ENCODE measurements around the gene ACTN4.
"Not testable (repeated sequence)": the region's sequence is repeated elsewhere in the genome, so short reads cannot be mapped to it uniquely, and the experiment has no call there.

The ACTN4 gene

DNA sequence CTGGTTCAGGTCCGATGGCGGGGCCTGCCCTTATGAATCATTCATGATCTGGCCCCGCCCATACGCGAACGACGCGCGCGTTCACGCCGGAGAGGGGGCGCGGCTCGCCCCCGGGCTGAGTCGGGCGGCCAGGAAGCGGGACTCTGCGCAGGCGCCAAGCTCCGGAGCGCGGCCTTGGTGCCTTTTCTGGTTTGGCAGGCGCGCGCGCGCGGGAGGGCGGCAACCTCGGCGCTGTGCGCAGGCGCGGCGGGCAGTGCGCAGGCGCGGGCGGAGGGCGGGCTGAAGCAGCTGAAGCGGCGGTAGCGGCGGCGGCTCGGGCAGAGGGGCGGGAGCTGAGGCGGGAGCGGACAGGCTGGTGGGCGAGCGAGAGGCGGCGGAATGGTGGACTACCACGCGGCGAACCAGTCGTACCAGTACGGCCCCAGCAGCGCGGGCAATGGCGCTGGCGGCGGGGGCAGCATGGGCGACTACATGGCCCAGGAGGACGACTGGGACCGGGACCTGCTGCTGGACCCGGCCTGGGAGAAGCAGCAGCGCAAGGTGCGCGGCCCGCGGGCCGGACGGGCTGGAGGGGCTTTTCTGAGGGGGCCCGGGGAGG, at the start of gene ACTN4:
ACTN4 (plus strand) TSS at position 282 of the 598 bp plus-strand sequence; CDS start at position 379, 97 bp downstream.
- peak; percentile 100 for DNase-seq (ENCODE audit: low read depth)

DNA sequence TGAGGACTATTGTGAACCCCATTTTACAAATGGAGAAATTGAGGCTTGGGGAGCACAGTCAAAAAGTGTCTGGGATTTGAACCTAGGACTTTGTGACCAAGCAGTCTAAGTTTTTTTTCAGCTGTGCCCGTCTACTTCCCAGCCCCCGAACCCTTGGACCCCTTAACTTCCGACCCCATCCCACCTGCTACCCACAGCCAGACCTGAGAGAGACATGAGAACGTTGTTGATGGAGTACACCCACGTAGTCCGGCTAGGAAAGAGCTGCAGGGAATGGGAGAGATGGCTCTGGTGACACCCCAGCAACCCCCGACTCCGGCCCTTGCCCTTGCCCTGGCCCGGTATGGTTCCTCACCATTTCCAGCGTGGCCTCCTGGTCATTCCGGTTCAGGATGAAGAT, 47.7 kb upstream of the ACTN4 start:
- no peak for DNase-seq (ENCODE audit: low read depth)

DNA sequence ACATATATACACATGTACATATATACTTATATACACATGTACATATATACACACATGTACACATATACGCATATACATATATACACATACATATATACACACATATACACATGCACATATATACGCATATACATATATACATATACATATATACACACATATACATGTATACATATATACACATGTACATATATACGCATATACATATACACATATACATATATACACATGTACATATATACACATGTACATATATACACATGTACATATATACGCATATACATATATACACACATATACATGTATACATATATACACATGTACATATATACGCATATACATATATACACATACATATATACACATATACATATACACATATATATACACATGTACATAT, 44.6 kb upstream of the ACTN4 start:
- not testable (repeated sequence) for DNase-seq (ENCODE audit: low read depth)

DNA sequence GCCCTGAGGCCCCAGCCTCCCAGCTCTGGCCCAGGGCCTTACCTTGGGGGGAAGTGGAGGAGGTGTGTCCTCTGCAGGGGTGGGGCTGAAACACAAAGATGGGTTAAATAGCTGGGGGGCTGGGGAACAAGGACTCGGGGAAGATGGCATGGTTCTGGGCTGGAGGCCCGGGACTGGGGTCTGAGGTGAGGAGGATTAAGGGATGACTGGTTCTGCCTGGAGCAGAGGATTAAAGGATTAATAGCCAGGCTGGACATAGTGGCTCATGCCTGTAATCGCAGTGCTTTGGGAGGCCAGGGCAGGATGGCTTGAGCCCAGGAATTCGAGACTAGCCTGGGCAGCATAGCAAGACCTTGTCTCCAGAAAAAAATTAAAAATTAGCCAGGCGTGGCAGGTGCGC, 41.3 kb upstream of the ACTN4 start:
- DNase-seq (ENCODE audit: low read depth) = no peak

DNA sequence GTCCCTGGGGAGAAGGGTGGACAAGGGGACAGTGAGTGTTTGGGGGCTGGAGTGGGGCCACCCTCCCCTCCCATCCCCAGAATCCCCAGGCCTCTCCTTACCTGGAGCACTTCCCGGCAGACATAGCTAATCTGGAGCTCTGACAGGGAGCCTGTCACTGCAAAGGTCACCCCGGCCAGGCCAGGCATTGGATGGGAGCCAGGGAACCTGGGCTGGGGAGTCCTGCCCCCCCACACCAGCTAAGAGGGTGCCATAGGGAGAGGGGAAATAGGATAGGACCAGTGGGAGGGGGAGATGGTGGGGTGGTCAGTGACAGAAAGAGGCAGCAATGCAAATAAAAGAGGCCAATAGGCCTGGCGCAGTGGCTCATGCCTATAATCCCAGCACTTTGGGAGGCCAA, 33.2 kb upstream of the ACTN4 start:
- DNase-seq (ENCODE audit: low read depth) = no peak

DNA sequence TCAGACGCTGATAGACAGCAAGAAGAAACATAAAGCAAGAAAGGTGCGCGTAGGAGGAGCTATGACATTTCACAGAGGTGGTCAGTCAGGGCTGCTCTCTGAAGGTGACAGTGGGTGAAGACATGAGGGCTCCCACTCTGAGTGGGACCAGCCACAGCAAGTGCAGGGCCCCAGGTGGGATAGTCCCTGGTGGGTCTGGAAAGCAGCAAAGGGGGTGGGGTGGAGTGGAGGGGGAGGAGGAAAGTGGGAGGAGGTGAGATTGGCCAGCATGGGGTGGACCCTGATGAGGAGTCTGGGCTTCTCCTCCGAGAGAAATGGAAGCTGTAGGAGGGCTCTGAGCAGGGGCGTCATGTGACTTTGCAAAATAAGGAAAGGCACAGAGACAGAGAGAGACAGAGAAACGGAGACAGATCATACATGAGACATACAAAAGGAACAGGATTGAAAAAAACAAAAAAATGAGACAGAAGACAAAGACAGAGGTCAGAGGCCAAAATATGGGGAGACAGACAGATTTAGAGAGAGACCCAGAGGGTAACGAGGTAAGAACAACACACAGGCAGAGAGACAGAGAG, 32.4 kb upstream of the ACTN4 start:
- no peak for DNase-seq (ENCODE audit: low read depth)

DNA sequence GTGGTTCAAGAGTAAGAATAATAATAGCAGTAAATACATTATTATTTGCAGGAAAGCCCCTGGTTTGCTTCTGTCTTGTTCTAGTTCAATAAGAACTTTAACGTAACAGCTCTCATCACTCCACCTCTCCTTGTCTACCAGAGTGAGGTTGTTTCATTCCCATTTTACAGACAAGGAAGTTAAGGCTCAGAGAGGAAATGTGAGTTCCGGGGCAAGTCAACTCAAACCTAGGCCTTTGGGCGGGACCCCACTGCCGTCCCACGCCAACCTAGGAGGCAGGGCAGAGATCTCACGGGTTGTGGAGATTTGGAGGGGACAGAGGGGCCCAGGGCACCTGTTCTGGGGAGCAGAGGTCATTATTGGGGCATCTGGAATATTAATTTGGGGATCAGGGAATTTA, 31.2 kb upstream of the ACTN4 start:
- no peak for DNase-seq (ENCODE audit: low read depth)

DNA sequence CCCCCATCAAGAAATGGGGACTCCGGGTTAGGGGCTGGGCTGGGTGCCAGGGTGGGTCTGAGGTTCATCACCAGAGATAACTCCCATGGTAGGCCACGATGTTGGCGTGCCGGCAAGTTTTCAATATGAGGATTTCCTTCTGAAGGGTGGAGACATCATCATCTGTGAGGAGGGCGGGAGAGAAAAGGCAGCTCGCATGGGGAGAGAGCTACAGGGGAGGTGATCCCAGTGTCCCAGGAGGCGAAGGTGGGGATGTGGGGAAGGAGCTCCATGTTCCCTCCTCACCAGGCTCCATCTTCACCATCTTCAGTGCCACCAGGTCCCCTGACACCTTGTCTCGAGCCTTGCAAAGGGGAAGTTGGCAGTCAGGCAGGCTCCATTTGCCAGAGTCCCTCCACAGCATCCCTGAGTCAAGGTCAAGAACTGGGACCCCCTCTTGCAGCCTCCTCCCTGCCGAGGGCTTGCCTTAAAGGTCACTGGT, 30.1 kb upstream of the ACTN4 start:
- DNase-seq (ENCODE audit: low read depth) = peak; percentile 3

DNA sequence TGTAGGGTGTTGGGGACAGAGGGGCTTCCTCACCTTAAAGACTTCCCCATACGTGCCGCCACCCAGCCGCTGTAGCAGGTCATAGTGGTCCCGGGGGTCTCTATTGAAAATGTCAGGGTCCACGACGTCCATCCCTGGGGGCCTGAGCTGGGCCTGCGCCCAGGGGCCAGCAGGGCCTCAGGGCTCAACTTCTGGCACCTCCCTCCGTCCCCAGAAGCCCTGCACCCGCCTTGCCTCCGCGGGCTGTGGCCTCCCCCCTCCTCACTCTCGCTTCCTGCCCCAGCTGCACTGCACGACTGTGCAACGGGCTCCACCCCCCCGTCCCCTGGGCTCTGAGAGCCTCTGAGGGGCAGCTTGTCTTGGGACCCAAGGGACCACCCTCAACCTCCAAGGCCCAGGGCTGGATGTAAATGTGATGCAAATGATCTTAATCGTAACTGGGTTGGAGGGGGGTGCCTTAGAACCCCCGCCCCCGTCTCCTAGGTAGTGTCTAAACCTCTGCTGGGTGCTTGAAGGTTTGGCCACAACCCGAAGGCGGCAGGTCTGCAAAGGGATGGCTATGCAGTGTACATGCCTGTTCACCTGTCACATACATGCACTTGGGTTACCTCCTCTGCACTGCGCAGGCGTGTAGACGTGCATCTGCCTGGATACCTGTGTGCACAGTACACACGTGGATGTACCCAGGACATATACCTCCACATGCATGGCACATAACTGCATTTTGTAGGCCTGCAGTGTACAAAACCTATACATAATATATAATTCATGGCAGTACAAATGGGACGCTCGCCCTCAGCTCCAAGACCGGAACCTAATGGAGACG, 29.5 kb upstream of the ACTN4 start, which contains the start of gene MAP4K1:
MAP4K1 (minus strand) TSS at position 190 of the 826 bp plus-strand sequence; CDS start at position 132, 58 bp downstream.
- DNase-seq (ENCODE audit: low read depth) = peak; percentile 61

DNA sequence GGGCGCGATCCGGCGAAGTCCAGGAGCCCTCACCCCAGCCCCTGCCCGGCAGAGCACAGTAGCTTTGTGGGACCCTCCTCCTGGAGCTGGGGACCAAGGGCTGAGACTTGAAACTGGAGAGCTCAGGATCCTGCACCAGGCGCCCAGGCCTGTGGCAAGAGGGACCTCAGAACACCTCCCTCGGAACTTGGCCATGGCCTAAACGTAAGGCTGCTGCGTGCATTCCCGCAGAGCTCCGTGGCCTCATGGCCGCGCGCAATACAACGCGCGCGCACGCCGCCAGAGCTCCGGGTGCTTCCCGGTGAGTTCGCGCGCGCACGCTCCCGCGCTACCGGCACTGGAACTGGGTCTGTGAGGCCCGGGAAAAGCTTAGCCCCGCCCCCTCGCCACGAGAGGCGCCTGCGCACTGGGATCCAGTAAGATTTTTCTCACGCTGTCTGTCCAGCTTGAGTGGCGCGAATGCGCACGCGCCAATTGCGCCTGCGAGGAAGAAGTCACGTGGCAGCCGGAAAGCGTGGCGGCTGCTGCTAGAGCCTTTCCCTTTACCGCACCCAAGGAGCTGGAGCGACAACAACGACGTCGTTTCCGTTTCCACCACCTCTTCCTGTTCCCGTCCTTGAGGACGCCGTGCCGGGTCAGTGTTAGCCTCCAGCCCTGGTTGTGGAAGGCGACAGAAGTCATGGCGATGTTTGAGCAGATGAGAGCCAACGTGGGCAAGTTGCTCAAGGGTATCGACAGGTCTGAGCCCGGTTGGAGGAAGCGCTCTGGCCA, 28.7 kb upstream of the ACTN4 start, which contains the start of gene EIF3K:
EIF3K (plus strand) TSS at position 599 of the 771 bp plus-strand sequence; CDS start at position 680, 81 bp downstream.
- peak; percentile 96 for DNase-seq (ENCODE audit: low read depth)

DNA sequence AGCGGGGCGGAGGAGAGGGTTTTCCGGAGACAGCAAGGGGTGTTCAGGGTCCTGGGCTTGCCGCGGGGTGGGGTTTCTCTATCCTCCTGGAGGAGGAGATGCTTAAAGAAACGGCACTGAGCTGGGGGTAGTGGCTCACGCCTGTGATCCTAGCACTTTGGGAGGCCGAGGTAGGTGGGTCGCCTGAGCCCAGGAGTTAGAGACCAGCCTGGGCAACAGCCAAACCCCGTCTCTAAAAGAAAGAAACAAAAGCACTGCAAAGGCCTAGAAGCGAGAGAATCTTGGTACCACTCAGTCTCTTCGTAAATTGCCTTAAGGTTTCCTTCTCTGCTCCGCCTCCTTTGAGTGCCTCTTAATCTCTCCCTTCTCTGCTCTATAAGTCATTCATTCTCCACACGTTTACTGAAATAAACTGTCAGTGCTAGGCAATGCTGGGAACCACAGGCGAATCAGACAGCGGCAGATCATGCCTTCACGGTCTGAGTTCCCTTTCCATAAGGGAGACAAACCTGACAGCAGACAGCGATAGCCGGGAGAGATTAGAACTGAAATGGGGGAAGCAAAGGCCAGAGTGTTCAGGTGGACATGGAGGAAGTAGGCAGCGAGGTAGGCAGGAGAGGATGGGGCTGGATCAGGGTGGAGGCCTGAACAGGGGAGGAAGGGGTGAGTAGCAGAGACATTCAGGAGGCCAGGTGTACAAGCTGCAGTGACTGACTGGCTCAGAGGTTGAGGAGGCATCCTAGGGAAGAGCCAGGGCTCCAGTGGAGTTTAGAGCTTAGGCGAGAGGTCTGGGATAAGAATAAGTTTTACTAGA, 27.9 kb upstream of the ACTN4 start:
- DNase-seq (ENCODE audit: low read depth) = no peak

DNA sequence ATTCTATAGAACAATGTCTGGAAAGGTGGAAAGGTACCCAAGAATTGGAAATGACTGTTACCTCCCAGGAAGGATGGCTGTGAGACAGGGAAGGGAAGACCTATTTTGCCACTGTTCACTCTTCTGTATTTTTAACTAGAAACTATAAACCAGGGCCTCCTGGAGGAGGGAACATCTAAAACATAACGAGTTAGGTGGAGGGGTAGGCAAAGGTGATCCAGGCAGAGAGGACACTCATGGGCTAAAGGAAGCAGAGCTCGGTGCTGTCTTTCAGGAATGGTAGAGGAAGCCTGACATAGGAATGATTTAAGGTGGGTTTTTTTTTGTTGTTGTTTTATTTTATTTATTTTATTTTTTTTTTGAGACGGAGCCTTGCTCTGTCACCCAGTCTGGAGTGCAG, 22.6 kb upstream of the ACTN4 start:
- no peak for DNase-seq (ENCODE audit: low read depth)

DNA sequence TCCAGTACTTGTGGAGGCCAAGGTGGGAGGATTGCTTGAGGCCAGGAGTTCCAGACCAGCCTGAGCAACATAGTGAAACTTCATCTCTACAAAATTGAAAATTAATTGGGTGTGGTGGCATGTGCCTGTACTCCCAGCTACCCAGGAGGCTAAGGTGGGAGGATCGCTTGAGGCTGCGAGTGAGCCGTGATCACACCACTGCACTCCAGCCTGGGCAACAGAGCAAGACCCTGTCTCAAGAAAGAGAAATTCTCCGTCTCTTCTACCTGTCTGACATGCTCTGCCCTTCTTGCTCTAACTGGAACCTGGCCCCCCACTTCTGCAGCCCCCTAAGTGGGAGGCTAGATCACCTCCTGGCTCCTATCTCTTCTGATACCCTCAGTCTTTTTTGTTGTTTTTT, 21.0 kb upstream of the ACTN4 start:
- no peak for DNase-seq (ENCODE audit: low read depth)

DNA sequence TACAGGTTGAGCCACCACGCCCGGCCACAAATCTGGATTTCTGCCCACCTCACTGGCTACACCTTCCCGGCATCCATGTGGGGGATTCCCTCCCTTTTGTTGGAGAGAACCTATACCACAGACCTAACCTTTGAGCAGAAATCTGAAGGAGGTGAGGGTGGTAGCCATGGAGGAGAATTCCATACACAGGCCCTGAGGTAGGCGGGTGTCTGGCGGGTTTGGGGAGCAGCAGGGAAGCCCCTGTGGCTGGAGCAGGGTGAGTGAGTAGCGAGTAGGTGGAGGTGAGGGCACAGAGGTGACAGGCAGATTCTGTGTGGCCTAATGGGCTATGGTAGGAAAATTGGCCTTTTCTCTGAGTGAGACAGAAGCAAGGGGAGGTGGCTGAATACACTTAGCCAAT, 17.9 kb upstream of the ACTN4 start:
- no peak for DNase-seq (ENCODE audit: low read depth)

DNA sequence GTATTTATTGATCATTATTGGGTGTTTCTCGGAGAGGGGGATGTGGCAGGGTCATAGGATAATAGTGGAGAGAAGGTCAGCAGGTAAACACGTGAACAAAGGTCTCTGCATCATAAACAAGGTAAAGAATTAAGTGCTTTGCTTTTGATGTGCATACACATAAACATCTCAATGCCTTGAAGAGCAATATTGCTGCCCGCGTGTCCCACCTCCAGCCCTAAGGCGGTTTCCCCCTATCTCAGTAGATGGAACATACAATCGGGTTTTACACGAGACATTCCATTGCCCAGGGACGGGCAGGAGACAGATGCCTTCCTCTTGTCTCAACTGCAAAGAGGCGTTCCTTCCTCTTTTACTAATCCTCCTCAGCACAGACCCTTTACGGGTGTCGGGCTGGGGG, 16.1 kb upstream of the ACTN4 start:
- DNase-seq (ENCODE audit: low read depth) = not testable (repeated sequence)

DNA sequence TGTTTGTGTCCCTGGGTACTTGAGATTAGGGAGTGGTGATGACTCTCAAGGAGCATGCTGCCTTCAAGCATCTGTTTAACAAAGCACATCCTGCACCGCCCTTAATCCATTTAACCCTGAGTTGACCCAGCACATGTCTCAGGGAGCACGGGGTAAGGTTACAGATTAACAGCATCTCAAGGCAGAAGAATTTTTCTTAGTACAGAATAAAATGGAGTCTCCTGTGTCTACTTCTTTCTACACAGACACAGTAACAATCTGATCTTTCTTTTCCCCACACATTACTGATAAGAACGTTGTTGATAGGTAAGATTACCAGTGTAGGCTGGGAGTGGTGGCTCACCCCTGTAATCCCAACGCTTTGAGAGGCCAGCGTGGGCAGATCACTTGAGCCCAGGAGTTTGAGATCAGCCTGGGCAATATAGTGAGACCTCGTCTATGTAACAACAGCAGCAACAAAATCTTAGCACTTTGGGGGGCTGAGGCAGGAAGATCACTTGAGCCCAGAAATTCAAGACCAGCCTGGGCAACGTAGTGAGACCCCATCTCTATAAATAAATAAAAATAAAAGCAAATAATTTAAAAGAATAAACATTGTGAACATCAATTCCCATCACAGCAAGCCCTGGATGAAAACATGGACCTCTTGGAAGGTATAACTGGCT, 15.5 kb upstream of the ACTN4 start:
- not testable (repeated sequence) for DNase-seq (ENCODE audit: low read depth)

DNA sequence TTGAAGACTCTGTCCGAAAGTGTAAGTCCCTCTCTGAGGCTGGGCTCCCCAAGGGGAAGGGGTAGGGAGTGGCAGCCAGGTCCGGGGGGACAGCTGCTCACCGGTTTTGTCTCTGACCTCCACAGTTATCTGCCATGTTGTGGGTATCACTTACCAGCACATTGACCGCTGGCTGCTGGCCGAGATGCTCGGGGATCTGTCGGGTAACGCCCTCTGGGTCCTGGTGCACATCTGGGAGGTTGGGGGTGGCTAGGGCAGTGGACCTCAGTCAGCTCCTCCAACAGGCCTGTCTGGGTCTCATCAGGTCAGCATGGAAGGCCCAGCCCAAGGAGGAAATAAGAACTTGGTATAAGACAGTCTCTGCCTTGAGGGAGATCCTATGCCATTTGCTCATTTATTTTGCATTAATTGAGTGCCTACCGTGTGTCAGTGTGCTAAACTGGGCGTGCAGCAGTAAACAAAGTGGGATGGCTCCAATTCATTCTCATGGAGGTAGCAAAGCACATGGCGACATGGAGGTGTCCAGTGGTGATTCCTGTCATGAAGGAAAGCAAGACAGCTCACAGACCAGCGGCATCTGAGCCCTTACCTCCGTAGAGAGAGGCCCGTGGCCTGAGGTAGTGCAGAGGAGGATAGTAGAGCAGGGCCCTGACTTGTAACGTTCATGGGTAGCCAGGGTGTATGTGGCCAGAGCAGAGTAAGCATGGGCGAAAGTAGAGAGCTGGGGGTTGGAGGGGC, 14.8 kb upstream of the ACTN4 start:
- DNase-seq (ENCODE audit: low read depth) = no peak

DNA sequence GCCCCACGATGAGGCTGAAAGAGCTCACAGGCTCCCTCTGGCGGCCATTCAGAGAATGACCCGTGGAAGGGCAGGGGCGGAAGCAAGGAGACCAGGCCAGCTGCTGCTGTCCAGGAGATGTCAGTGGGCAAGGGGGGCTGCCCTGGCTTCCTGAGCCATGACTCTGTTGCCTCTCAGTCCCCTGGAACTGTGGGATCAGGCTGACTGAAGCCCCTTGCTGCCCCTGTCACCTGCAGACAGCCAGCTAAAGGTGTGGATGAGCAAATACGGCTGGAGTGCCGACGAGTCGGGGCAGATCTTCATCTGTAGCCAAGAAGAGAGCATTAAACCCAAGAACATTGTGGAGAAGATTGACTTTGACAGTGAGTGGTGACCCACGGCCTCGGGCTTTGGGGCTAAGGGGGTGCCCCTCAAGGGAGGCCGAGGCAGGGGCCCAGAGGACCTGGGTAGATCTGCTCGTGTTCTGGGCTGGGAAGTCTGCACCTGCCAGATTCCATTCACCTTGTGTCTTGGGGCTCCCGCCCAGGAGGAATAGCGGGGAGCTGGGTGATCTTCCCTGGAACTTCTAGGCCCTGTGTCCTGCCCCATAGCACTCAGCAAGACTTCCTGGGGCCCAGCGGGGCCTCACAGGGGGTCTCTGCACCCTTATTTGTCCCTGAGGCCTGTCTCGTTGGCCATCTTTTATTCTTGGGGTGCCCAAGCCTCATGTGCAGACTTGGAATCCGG, 12.5 kb upstream of the ACTN4 start:
- peak; percentile 49 for DNase-seq (ENCODE audit: low read depth)
